Measurements from ENCODE around the gene FDX1. TPM values are rescaled to one million over a fixed set of nuclear protein-coding genes. Genes with fewer than 3 reads are reported as not detected.
A peak's percentile ranks its signal among the peaks of the same experiment; 100 is the strongest.

The FDX1 gene
- total RNA-seq, 1 experiment from 2014 or later = 14.5 TPM

DNA sequence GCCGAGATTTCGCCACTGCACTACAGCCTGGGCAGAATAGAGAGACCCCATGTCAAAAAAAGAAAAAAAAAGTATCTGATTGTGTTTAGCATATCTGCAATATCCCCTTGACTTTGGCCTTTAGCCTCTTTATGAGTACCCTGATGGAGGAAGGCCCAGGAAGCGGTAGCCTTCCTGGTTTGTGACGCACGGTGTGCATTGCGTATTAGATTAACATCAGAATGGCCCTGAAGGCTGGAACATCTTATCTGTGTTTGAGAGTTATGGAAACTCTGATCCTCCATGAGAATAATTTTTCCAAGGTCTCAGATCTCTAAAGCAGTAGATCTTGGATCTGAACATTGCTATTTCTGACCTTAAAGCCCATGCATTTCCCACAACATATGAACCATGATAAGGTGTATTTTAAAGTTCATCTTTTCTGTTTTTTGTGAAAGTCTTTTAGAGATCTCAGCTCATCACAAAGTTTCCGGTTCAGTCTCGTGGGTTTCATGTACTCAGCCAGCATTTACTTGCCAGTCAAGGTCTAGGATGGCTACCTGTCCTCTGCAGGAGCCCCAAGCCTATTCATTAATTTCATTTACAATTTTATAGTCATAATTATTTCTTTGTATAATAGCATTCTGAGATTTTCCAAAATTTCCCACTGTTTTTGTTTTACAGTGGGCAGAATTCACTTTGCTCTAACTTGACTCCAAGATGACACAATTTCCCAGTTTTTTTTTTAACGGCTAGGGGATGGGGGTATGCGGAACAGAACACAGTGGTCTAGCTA, 605 bp upstream of the FDX1 start:
- in situ Hi-C loops (cut with HindIII; ENCODE audit: low pct_unique_long_range_greater_than_20kb, low sequenced_read_pairs) = no loop called here

GRCh38 chr11:110430267-110431050, 711 bp downstream of the FDX1 start:
- in situ Hi-C loops (cut with HindIII; ENCODE audit: low pct_unique_long_range_greater_than_20kb, low sequenced_read_pairs) = no loop called here
- DNase-seq (ENCODE audit: low read depth) = peak; percentile 22

More for the DNA sequence above, 605 bp upstream of the FDX1 start:
- DNase-seq (ENCODE audit: low read depth) = no peak

DNA sequence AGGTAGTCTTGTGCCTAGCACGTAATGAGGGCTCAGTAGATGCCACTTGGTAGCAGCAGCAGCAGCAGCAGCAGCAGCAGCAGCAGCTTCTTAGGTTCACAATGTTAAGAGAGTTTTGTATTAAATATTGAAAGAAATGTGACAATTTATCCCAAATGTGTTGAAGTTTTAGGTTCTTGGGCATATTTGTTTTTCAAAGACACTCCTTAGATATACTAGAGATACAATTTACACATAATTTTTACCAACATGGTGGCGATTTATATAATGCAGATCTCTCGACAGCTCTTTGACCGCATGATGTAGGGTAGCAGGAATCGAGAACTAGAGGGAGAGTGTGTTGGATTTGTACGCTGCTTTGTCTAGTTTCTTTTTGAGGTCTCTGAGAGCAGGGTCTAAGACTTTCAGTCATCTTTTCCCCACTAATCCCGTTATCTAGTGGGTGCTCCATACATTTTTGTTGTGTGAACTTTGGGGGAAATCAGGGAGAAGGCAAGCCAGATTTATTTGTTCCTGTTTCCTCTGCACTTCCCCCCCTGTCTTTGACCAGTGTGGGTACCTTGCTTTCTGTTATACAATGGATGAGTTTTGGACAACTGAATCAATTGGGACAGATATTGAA, 1.4 kb downstream of the FDX1 start:
- in situ Hi-C loops (cut with HindIII; ENCODE audit: low pct_unique_long_range_greater_than_20kb, low sequenced_read_pairs) = no loop called here
- DNase-seq (ENCODE audit: low read depth) = no peak

- in situ Hi-C loops (cut with HindIII; ENCODE audit: low pct_unique_long_range_greater_than_20kb, low sequenced_read_pairs) = no loop called here
- no peak for DNase-seq (ENCODE audit: low read depth)
These were observed 1.9 kb downstream of the FDX1 start for GRCh38 chr11:110431674-110432073.

DNA sequence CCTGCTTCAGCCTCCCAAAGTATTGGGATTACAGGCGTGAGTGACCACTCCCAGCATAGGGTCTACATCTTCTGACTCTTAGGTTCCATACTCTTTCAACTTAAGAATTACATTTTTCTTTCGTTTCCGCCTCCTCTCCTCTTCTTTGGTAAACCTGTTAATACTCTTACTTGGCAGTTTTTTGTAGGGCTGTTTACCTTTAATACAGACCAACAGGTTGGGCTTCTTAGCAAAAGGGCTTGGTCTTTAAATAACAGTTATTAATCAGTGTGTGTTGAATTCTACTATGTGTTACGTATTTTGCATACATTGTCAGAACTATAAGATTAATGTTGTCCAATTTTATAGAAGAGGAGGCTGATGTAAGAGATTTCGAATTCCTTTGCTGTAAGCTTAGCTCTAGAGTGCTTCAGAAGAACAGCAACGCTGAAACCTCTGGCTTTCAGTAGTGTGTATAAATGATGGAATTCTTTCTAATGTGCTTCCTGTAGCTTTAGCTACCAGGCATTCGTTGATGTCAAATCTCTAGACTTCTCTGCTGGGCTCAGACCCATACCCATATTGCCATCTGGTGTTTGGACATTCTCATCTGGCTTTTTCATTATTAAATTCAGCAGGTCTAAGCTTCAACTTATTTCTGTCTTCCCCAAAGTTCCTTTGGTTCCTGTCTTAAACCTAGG, 3.1 kb downstream of the FDX1 start:
- in situ Hi-C loops (cut with HindIII; ENCODE audit: low pct_unique_long_range_greater_than_20kb, low sequenced_read_pairs) = no loop called here
- no peak for DNase-seq (ENCODE audit: low read depth)

DNA sequence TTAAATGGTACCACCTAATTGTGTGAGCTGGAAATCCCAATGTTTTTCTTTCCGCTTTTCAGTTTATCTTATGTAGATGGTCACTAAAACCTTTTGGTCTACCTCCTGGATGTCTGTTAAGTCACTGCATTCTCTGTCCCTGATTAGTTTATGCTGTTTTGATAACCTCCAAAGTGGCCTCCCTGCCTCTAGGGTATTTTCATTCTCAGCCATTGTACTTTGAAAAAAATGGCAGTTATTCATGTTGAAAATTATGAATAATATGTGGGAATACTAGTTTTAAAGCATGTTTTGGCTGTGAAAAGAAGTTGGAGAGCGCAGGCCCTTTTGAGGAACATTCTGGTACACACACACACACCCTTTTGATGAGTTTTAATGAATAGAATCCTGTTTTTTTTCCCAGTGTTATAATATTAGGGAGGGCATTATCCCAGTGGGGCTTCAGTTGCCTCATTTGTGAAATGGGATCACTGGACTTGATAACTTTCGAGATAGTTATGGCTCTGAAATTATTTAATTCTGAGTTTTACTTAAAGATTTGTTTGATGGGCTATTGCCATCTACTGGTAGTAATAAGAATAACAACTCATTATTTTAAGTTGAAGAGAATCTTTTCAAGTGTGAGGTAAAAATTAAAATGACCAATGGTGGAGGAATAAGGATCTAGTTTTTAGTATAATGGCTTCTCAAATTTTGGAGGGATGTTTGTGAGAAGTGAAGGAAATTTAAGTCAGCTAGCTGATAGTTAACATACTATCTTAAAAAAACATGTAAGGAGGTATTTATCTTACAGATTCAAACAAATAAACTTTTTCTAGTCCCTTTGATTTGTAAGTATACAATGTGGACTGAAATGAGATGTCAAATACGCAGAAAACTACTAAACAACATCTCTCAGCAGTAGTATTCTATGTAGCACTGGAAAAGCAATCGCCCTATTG, 3.9 kb downstream of the FDX1 start:
- DNase-seq (ENCODE audit: low read depth) = peak; percentile 38
- in situ Hi-C loops (cut with HindIII; ENCODE audit: low pct_unique_long_range_greater_than_20kb, low sequenced_read_pairs) = no loop called here

DNA sequence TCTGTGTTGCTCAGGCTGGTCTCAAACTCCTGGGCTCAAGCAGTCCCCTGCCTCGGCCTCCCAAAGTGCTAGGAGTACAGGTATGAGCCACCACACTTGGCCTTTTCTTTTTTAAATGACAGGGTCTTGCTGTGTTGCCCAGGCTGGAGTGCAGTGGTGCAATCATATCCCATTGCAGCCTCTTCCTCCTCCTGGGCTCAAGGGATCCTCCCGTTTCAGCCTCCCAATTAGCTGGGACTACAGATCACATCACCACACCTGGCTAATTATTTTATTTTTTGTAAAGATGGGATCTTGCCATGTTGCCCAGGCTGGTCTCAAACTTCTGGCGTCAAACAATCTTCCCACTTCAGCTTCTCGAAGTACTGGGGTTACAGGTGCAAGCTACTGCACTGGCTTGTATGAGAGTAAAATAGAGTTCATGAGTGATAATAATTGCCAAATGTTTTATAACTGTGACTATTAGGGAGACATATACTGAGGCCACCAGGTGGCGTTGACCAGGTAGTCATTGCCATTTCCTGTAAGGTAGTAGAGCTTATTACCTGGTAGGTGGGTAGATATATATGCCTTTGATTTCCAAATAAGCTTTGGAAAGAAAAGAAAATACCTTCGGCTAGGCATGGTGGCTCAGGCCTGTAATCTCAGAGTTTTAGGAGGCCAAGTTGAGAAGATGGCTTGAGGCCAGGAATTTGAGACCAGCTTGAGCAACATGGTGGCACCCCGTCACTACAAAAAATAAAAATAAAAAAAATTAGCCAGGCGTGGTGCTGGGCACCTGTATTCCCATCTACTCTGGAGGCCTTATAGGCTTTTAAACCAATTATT, 5.4 kb downstream of the FDX1 start:
- DNase-seq (ENCODE audit: low read depth) = peak; percentile 68
- in situ Hi-C loops (cut with HindIII; ENCODE audit: low pct_unique_long_range_greater_than_20kb, low sequenced_read_pairs) = no loop called here

- in situ Hi-C loops (cut with HindIII; ENCODE audit: low pct_unique_long_range_greater_than_20kb, low sequenced_read_pairs) = no loop called here
- DNase-seq (ENCODE audit: low read depth) = peak; percentile 43
These were observed 6.3 kb downstream of the FDX1 start for GRCh38 chr11:110435780-110436717.

DNA sequence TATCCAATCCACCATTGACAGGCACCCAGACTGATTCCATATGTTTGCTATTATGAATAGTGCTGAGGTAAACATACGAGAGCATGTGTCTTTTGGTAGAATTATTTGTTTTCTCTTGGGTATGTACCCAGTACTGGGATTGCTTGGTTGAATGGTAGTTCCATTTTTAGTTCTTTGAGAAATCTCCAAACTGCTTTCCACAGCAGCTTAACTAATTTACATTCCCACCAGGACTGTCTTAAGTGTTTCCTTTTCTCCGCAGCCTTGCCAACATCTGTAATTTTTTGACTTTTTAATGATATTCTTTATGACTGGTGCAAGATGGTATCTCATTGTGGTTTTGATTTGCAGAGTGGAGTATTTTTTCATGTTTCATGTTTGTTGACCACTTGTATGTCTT, 8.3 kb downstream of the FDX1 start:
- in situ Hi-C loops (cut with HindIII; ENCODE audit: low pct_unique_long_range_greater_than_20kb, low sequenced_read_pairs) = no loop called here

GRCh38 chr11:110445437-110445836, 15.7 kb downstream of the FDX1 start:
- in situ Hi-C loops (cut with HindIII; ENCODE audit: low pct_unique_long_range_greater_than_20kb, low sequenced_read_pairs) = no loop called here
- no peak for DNase-seq (ENCODE audit: low read depth)

More for the DNA sequence above, 8.3 kb downstream of the FDX1 start:
- DNase-seq (ENCODE audit: low read depth) = no peak

GRCh38 chr11:110446061-110446460, 16.3 kb downstream of the FDX1 start:
- in situ Hi-C loops (cut with HindIII; ENCODE audit: low pct_unique_long_range_greater_than_20kb, low sequenced_read_pairs) = no loop called here
- no peak for DNase-seq (ENCODE audit: low read depth)

DNA sequence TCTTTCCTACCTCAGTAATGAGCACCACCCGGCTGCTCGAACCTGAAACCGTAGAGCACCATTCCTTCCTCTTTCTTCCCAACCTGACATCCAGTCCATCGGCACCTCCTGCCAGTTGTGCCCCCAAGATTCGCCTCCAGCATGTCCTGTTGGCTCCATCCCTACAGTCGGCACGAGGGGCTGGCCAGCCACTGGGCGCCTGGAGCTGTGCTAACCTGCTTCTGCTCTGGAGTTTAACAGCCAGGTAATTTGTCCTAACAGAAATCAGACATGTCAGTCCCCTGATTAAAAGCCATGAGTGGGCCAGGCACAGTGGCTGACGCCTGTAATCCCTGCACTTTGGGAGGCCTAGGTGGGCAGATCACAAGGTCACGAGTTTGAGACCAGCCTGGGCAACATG, 16.8 kb downstream of the FDX1 start:
- in situ Hi-C loops (cut with HindIII; ENCODE audit: low pct_unique_long_range_greater_than_20kb, low sequenced_read_pairs) = no loop called here
- DNase-seq (ENCODE audit: low read depth) = no peak

GRCh38 chr11:110447343-110447742, 17.6 kb downstream of the FDX1 start:
- DNase-seq (ENCODE audit: low read depth) = no peak
- in situ Hi-C loops (cut with HindIII; ENCODE audit: low pct_unique_long_range_greater_than_20kb, low sequenced_read_pairs) = no loop called here

- in situ Hi-C loops (cut with HindIII; ENCODE audit: low pct_unique_long_range_greater_than_20kb, low sequenced_read_pairs) = no loop called here
- no peak for DNase-seq (ENCODE audit: low read depth)
These were observed 18.4 kb downstream of the FDX1 start for GRCh38 chr11:110447897-110448745.

DNA sequence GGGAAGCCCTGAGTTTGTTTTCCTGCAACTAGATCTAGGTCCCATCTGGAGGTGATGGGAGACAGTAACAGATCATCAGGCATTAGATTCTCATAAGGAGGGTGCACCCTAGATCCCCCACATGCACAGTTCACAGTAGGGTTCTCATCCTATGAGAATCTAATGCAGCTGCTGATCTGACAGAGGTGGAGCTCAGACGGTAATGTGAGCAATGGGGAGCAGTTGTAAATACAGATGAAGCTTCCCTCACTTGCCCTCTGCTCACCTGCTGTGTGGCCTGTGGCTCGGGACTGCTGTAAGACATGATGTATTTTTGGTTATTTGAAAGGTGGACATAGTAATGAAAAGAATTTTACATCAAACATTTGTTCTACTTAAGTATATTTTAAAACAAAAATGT, 20.5 kb downstream of the FDX1 start:
- in situ Hi-C loops (cut with HindIII; ENCODE audit: low pct_unique_long_range_greater_than_20kb, low sequenced_read_pairs) = no loop called here
- DNase-seq (ENCODE audit: low read depth) = no peak
